GM12878 (cell line): ENCODE measurements around the gene ECT2L.

Experiments used
- ATF7 ChIP-seq: fragments of 450-650 bp; IDR thresholded peaks from 2 replicates; pipeline ENCODE4 v1.6.1; 2016; ENCODE audit warnings: low read depth, mild to moderate bottlenecking
- CBFB ChIP-seq: IDR thresholded peaks from 2 replicates; pipeline ENCODE4 v1.6.1; 2016; ENCODE audit warnings: antibody characterized with exemption, low read depth
- EZH2 ChIP-seq: IDR thresholded peaks from 2 replicates; pipeline ENCODE4 v1.6.1; 2012; ENCODE audit warnings: low read depth, mild to moderate bottlenecking, control low read depth, inconsistent platforms, low read length, borderline replicate concordance; ENCODE audit not compliant: control insufficient read depth
- JUND ChIP-seq: IDR thresholded peaks from 2 replicates; pipeline ENCODE4 v1.6.1; 2012; ENCODE audit warnings: low read depth, mild to moderate bottlenecking, low read length, improper control_type of control experiment, moderate library complexity
- NFYB ChIP-seq: IDR thresholded peaks from 2 replicates; pipeline ENCODE4 v1.6.1; 2011; ENCODE audit warnings: low read depth, mild to moderate bottlenecking, low read length, improper control_type of control experiment, moderate library complexity; ENCODE audit not compliant: insufficient read depth
- NR2C2 ChIP-seq: IDR thresholded peaks from 2 replicates; pipeline ENCODE4 v1.6.1; 2011; ENCODE audit warnings: borderline replicate concordance, low read depth; ENCODE audit not compliant: control insufficient read depth, insufficient read length
- SIN3A ChIP-seq: IDR thresholded peaks from 2 replicates; pipeline ENCODE4 v1.6.1; 2012; ENCODE audit warnings: low read depth, low read length, improper control_type of control experiment
- ZBTB33 ChIP-seq: fragments of 450-650 bp; IDR thresholded peaks from 2 replicates; pipeline ENCODE4 v1.6.1; 2017; ENCODE audit warnings: mild to moderate bottlenecking
- TF ChIP-seq, protein P1 (sequence below), 3 experiments: IDR thresholded peaks in 2 of 3; conservative IDR thresholded peaks in 1 of 3; 2 replicates each; pipeline ENCODE4 v1.5.1; 2011; ENCODE audit warnings: low read depth in 3 of 3, low read length in 3 of 3, mild to moderate bottlenecking in 3 of 3, control low read depth in 2 of 3, moderate library complexity in 2 of 3, inconsistent platforms in 1 of 3, mixed read lengths in 1 of 3; ENCODE audit not compliant: control insufficient read depth in 2 of 3, insufficient read depth in 1 of 3; ENCODE audit errors: extremely low read depth in 1 of 3
- TF ChIP-seq, protein P2 (sequence below): fragments of 450-650 bp; formaldehyde crosslinking; IDR thresholded peaks from 2 replicates; pipeline ENCODE4 v1.4.0; 2020; ENCODE audit warnings: mild to moderate bottlenecking, moderate library complexity
- TF ChIP-seq, protein P3 (sequence below): IDR thresholded peaks from 2 replicates; pipeline ENCODE4 v1.6.1; 2012; ENCODE audit warnings: low read depth, low read length, improper control_type of control experiment

- TF ChIP-seq, protein P1, sequence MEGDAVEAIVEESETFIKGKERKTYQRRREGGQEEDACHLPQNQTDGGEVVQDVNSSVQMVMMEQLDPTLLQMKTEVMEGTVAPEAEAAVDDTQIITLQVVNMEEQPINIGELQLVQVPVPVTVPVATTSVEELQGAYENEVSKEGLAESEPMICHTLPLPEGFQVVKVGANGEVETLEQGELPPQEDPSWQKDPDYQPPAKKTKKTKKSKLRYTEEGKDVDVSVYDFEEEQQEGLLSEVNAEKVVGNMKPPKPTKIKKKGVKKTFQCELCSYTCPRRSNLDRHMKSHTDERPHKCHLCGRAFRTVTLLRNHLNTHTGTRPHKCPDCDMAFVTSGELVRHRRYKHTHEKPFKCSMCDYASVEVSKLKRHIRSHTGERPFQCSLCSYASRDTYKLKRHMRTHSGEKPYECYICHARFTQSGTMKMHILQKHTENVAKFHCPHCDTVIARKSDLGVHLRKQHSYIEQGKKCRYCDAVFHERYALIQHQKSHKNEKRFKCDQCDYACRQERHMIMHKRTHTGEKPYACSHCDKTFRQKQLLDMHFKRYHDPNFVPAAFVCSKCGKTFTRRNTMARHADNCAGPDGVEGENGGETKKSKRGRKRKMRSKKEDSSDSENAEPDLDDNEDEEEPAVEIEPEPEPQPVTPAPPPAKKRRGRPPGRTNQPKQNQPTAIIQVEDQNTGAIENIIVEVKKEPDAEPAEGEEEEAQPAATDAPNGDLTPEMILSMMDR (IDR thresholded peaks at IDR 0.05 in 2 of 3, conservative IDR thresholded peaks at IDR 0.05 in 1 of 3; ENCODE audit: control insufficient read depth in 2 of 3, extremely low read depth in 1 of 3, insufficient read depth in 1 of 3, low read depth in 3 of 3, low read length in 3 of 3): no peak
- TF ChIP-seq, protein P2, sequence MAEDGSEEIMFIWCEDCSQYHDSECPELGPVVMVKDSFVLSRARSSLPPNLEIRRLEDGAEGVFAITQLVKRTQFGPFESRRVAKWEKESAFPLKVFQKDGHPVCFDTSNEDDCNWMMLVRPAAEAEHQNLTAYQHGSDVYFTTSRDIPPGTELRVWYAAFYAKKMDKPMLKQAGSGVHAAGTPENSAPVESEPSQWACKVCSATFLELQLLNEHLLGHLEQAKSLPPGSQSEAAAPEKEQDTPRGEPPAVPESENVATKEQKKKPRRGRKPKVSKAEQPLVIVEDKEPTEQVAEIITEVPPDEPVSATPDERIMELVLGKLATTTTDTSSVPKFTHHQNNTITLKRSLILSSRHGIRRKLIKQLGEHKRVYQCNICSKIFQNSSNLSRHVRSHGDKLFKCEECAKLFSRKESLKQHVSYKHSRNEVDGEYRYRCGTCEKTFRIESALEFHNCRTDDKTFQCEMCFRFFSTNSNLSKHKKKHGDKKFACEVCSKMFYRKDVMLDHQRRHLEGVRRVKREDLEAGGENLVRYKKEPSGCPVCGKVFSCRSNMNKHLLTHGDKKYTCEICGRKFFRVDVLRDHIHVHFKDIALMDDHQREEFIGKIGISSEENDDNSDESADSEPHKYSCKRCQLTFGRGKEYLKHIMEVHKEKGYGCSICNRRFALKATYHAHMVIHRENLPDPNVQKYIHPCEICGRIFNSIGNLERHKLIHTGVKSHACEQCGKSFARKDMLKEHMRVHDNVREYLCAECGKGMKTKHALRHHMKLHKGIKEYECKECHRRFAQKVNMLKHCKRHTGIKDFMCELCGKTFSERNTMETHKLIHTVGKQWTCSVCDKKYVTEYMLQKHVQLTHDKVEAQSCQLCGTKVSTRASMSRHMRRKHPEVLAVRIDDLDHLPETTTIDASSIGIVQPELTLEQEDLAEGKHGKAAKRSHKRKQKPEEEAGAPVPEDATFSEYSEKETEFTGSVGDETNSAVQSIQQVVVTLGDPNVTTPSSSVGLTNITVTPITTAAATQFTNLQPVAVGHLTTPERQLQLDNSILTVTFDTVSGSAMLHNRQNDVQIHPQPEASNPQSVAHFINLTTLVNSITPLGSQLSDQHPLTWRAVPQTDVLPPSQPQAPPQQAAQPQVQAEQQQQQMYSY: no peak
- no peak for TF ChIP-seq EZH2
- no peak for TF ChIP-seq NR2C2
- no peak for TF ChIP-seq CBFB
- TF ChIP-seq, protein P3, sequence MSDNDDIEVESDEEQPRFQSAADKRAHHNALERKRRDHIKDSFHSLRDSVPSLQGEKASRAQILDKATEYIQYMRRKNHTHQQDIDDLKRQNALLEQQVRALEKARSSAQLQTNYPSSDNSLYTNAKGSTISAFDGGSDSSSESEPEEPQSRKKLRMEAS: no peak
- no peak for TF ChIP-seq ZBTB33
- no peak for TF ChIP-seq ATF7
- TF ChIP-seq NFYB: no peak
- no peak for TF ChIP-seq JUND
- no peak for TF ChIP-seq SIN3A
Measured at GRCh38 chr6:138926579-138926978, 130.7 kb downstream of the ECT2L start.
